Gastrocnemius medialis (tissue), 4 donors: ENCODE measurements around the gene LACTBL1. TPM values are rescaled to one million over a fixed set of nuclear protein-coding genes. Genes with fewer than 3 reads are reported as not detected.

Experiments used
- ATAC-seq, 2 donors: fragments of 150-250 bp; one replicate each; pipeline ENCODE4 v1.9.1; 2016
- DNase-seq, 2 donors: peaks; one replicate each; pipeline ENCODE4 v3.0.0-alpha.2; 2019
- H3K27ac ChIP-seq, 4 donors: fragments of 200-600 bp; sonication (generic); 1 replicate in 1 of 4; 2 replicates in 3 of 4; pipeline ENCODE4 v1.5.1; 2016 to 2018; ENCODE audit warnings: mild to moderate bottlenecking in 2 of 4, moderate library complexity in 1 of 4
- H3K27me3 ChIP-seq, 3 donors: fragments of 200-600 bp; sonication (generic) in 2 of 3; 1 replicate in 1 of 3; 2 replicates in 2 of 3; pipeline versions ENCODE4 v1.5.1 to v1.6.0; 2016 to 2019; ENCODE audit warnings: mild to moderate bottlenecking in 1 of 3, moderate library complexity in 1 of 3
- H3K36me3 ChIP-seq, 2 donors: fragments of 200-600 bp; sonication (generic) in 1 of 2; one replicate each; pipeline ENCODE4 v1.5.1; 2017 to 2018
- H3K4me1 ChIP-seq, 2 donors: fragments of 200-600 bp; sonication (generic) in 1 of 2; one replicate each; pipeline ENCODE4 v1.5.1; 2016 to 2017; ENCODE audit warnings: mild to moderate bottlenecking in 2 of 2
- H3K4me3 ChIP-seq, 4 donors: fragments of 200-600 bp; sonication (generic) in 3 of 4; 1 replicate in 1 of 4; 2 replicates in 3 of 4; pipeline ENCODE4 v1.5.1; 2016 to 2019; ENCODE audit warnings: mild to moderate bottlenecking in 2 of 4
- H3K9me3 ChIP-seq, 3 donors: fragments of 200-600 bp; sonication (generic) in 2 of 3; 1 replicate in 1 of 3; 2 replicates in 2 of 3; pipeline ENCODE4 v1.5.1; 2016 to 2019
- CTCF ChIP-seq, 5 experiments: fragments of 450-650 bp in 3 of 5; fragments of 200-600 bp in 2 of 5; sonication (generic) in 2 of 5; IDR thresholded peaks in 4 of 5; conservative IDR thresholded peaks in 1 of 5; 1 replicate in 4 of 5; 2 replicates in 1 of 5; pipeline ENCODE4 v1.5.1; 2016 to 2019; ENCODE audit warnings: antibody characterized with exemption in 5 of 5, mild to moderate bottlenecking in 3 of 5, moderate library complexity in 3 of 5
- POLR2A ChIP-seq, 2 donors: fragments of 450-650 bp; IDR thresholded peaks; one replicate each; pipeline ENCODE4 v1.6.1; 2017; ENCODE audit warnings: antibody characterized with exemption in 2 of 2, mild to moderate bottlenecking in 2 of 2, moderate library complexity in 2 of 2
- in situ Hi-C, 4 donors: fragments of 200-750 bp; cut with MboI; loops; one replicate each; pipeline versions ENCODE4 v1.15.0 to v1.8.0; 2017; ENCODE audit warnings: low sequenced_read_pairs in 4 of 4
- intact Hi-C: fragments of 100-400 bp; cut with DNase I; formaldehyde crosslinking; loops from one replicate; pipeline ENCODE4 v1.15.1; 2023; ENCODE audit warnings: low total_unique reads
- total RNA-seq, 4 donors: library from RNA; depleted of rRNA; stranded (reverse); fragments of >200 nt; gene quantifications; one replicate each; pipeline versions ENCODE4 v1.1.0 to v1.2.3, GENCODE V29; 2016

LACTBL1 gene
- total RNA-seq, 4 donors from 2014 or later, result not detected

DNA sequence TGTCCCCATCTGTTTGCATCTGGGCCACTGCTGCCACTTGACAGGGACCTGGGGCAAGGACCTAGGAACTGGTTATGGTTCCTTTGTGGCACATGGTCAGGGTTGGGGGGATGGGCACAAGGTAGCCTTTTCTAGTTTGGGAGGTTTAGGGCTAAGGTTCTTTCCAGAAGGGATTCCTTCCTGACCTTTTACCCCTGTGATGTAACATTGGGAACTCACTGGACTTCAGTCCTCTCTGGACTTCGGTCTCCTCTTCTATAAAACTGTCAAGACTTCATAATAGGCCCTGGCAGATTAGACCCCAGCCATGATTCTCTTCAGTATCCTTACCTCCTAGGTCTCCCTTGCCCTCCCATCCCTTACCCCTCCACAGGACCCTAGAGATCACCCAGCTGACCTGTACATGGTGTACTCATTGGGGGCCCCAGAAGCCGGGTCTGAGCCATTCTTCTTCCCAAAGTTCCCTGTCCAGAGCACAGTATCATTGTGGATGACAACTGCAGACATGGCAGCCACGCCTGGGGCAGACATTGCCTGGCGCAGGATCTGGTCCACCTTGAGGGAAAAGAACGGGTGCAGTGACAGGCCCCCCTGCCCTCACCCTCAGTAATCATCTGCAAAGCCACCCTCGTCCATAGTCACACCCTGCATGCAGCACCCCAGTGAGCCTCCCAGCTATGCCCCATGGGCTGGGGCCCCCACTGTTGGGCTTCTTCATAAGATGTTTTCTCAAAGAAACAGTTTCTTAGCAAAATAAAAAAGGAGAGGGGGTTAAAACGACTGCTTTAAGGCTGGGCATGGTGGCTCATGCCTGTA is 12.9 kb downstream of the LACTBL1 start:
- H3K36me3 ChIP-seq, result no peaks in the 10 kb centered on the region
- no peak overlapping the region for H3K27ac ChIP-seq
- H3K4me3 ChIP-seq, result no peak overlapping the region
- DNase-seq (no peak), ATAC-seq (no peak)
- no peaks in the 10 kb centered on the region for H3K4me1 ChIP-seq
- in situ Hi-C loops, result no loop called here
- TF ChIP-seq CTCF (IDR thresholded peaks at IDR 0.05 in 4 of 5, conservative IDR thresholded peaks at IDR 0.05 in 1 of 5) (no peak), POLR2A (IDR thresholded peaks at IDR 0.05) (no peak)
- H3K9me3 ChIP-seq, result no peaks in the 10 kb centered on the region
- intact Hi-C loops, result no loop called here
- peaks cover 0 to 4% (median 0%) of the 10 kb centered on the region in 3 donors for H3K27me3 ChIP-seq

DNA sequence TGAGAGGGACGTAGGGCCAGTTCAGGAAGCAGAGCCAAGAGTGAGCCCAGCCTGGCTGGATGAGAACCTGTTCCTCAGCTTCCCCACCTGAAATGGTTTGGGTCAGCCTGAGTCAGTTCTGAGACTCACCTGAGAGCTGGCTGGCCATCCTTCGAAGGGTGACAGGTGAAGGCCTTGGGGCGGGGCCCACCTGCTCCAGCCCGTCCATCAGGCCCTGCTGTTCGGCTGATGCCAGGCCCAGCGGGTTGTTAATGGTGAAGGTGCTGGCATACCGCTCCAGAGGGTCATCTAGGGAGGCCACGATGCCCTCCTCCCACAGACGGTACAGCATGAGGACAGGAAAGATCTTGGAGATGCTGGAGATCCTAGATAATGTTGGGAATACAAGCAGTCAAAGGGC is 14.1 kb downstream of the LACTBL1 start:
- TF ChIP-seq POLR2A (IDR thresholded peaks at IDR 0.05) (no peak), CTCF (IDR thresholded peaks at IDR 0.05 in 4 of 5, conservative IDR thresholded peaks at IDR 0.05 in 1 of 5) (no peak)

DNA sequence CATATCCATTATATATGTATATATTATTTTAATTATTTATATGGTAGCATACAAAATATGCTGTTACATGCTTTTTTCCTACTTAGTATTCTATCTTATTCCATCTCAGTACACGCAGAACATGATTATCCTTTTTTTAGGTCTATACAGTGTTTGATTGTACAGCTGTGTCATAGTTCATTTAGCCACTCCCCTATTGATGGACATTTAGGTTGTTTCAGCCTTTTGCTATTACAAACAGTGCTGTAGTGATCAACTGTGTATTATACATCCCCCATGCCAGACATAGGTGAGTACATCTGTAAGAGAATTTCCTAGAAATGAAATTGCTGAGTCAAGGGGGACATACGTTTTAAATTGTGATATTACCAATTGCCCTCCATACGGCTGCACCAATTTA is 15.6 kb downstream of the LACTBL1 start:
- no peak for DNase-seq
- H3K9me3 ChIP-seq, result no peaks in the 10 kb centered on the region
- no peak for TF ChIP-seq CTCF (IDR thresholded peaks at IDR 0.05 in 4 of 5, conservative IDR thresholded peaks at IDR 0.05 in 1 of 5)
- TF ChIP-seq POLR2A (IDR thresholded peaks at IDR 0.05), result no peak
- H3K4me1 ChIP-seq, result no peaks in the 10 kb centered on the region
- no peak for ATAC-seq
- in situ Hi-C loops, result no loop called here
- H3K36me3 ChIP-seq, result no peaks in the 10 kb centered on the region
- no peak overlapping the region for H3K27ac ChIP-seq
- H3K27me3 ChIP-seq, result peaks cover 15 to 24% (median 22%) of the 10 kb centered on the region in 3 donors
- intact Hi-C loops, result no loop called here
- no peak overlapping the region for H3K4me3 ChIP-seq

More for the DNA sequence above, 14.1 kb downstream of the LACTBL1 start:
- intact Hi-C loops (no loop called here), in situ Hi-C loops (no loop called here)
- Histone ChIP-seq H3K27ac (no peak overlapping the region), H3K36me3 (no peaks in the 10 kb centered on the region), H3K9me3 (no peaks in the 10 kb centered on the region), H3K4me3 (no peak overlapping the region), H3K27me3 (peaks cover 4 to 14% (median 8%) of the 10 kb centered on the region in 3 donors), H3K4me1 (no peaks in the 10 kb centered on the region)
- ATAC-seq (no peak), DNase-seq (no peak)

- H3K4me1 ChIP-seq, result no peaks in the 10 kb centered on the region
- no peak overlapping the region for H3K4me3 ChIP-seq
- no peak for DNase-seq
- H3K27me3 ChIP-seq, result peaks cover 31 to 41% (median 31%) of the 10 kb centered on the region in 3 donors
- in situ Hi-C loops, result no loop called here
- intact Hi-C loops, result no loop called here
- no peaks in the 10 kb centered on the region for H3K36me3 ChIP-seq
- no peak overlapping the region for H3K27ac ChIP-seq
- TF ChIP-seq CTCF (IDR thresholded peaks at IDR 0.05 in 4 of 5, conservative IDR thresholded peaks at IDR 0.05 in 1 of 5) (no peak), POLR2A (IDR thresholded peaks at IDR 0.05) (no peak)
- ATAC-seq, result no peak
- H3K9me3 ChIP-seq, result no peaks in the 10 kb centered on the region
These were observed 17.5 kb downstream of the LACTBL1 start for GRCh38 chr1:22955146-22955545.
